COLO668 (cell line): ENCODE data around the gene SURF1.
"Not testable (repeated sequence)": the region's sequence is repeated elsewhere in the genome, so short reads cannot be mapped to it uniquely, and the experiment has no call there.

Experiments used
- DNase-seq: peaks from one replicate; lab custom pipeline; 2025; ENCODE audit not compliant: unreplicated experiment; lab: John Stamatoyannopoulos, UW

Gene SURF1

GRCh38 chr9:133356391-133357091, at the start of gene SURF1, which contains the start of gene SURF2:
Gene SURF1 (minus strand): TSS chr9:133356487. CDS start chr9:133356453, 34 bp downstream.
Gene SURF2 (plus strand): TSS chr9:133356550. CDS start chr9:133356593, 43 bp downstream.
- peak; percentile 94 for DNase-seq

GRCh38 chr9:133405508-133406438, 49.5 kb upstream of the SURF1 start:
- DNase-seq, result no peak

GRCh38 chr9:133404454-133405002, 48.2 kb upstream of the SURF1 start:
- DNase-seq, result no peak

GRCh38 chr9:133403766-133404453, 47.6 kb upstream of the SURF1 start:
- peak; percentile 58 for DNase-seq

GRCh38 chr9:133402689-133403088, 46.4 kb upstream of the SURF1 start:
- DNase-seq, result no peak

- no peak for DNase-seq
Observed at GRCh38 chr9:133401588-133401987, 45.3 kb upstream of the SURF1 start.

- no peak for DNase-seq
Observed at GRCh38 chr9:133400292-133400691, 44.0 kb upstream of the SURF1 start.

- DNase-seq, result no peak
Observed at GRCh38 chr9:133397895-133398294, 41.6 kb upstream of the SURF1 start.

GRCh38 chr9:133397370-133397769, 41.1 kb upstream of the SURF1 start:
- no peak for DNase-seq

- DNase-seq, result no peak
Observed at GRCh38 chr9:133396952-133397351, 40.7 kb upstream of the SURF1 start.

- DNase-seq, result peak; percentile 6
Observed at GRCh38 chr9:133394687-133395271, 38.5 kb upstream of the SURF1 start.

- no peak for DNase-seq
Observed at GRCh38 chr9:133393399-133393798, 37.1 kb upstream of the SURF1 start.

GRCh38 chr9:133392308-133392707, 36.0 kb upstream of the SURF1 start:
- DNase-seq, result not testable (repeated sequence)

- DNase-seq, result not testable (repeated sequence)
Observed at GRCh38 chr9:133391449-133391848, 35.2 kb upstream of the SURF1 start.

GRCh38 chr9:133390713-133391112, 34.4 kb upstream of the SURF1 start:
- DNase-seq, result no peak

GRCh38 chr9:133389562-133389961, 33.3 kb upstream of the SURF1 start:
- no peak for DNase-seq

- DNase-seq, result no peak
Observed at GRCh38 chr9:133389025-133389557, 32.8 kb upstream of the SURF1 start.

- no peak for DNase-seq
Observed at GRCh38 chr9:133387680-133388079, 31.4 kb upstream of the SURF1 start.

GRCh38 chr9:133386338-133386737, 30.1 kb upstream of the SURF1 start:
- no peak for DNase-seq

- no peak for DNase-seq
Observed at GRCh38 chr9:133385452-133385851, 29.2 kb upstream of the SURF1 start.
